ENCODE results near the gene DNAJC4. TPM values are rescaled to one million over a fixed set of nuclear protein-coding genes. Genes with fewer than 3 reads are reported as not detected.

Gene DNAJC4
- total RNA-seq, 2 experiments from 2014 or later, result 22.5 to 26.2 TPM

GRCh38 chr11:64252003-64252872 lies 21.9 kb downstream of the DNAJC4 start:
- Mint-ChIP-seq H3K27ac (no peak overlapping the region), H3K4me1 (ENCODE audit: low read depth) (peaks cover 18% of the 10 kb centered on the region), H3K9me3 (no peaks in the 10 kb centered on the region), H3K4me3 (peak overlapping the region; percentile 83), H3K27me3 (no peaks in the 10 kb centered on the region), H3K36me3 (no peaks in the 10 kb centered on the region)
- POLR2A ChIA-PET, result interaction anchor here (0.7 to 1.5 kb wide), 5 partner anchors 9 to 61 kb away, joined by 3 to 8 read pairs (median 3); no protein-coding TSS in a partner anchor
- peak; percentile 31 for DNase-seq
- intact Hi-C loops (cut with micrococcal nuclease), result no loop called here
- CTCF ChIA-PET, result interaction anchor here (0.6 to 3.8 kb wide), 13 partner anchors 9 to 69 kb away, joined by 3 to 29 read pairs (median 6); partner anchors contain the start of genes CATSPERZ, FERMT3, NUDT22 and PRDX5

GRCh38 chr11:64253043-64253442 lies 22.7 kb downstream of the DNAJC4 start:
- intact Hi-C loops (cut with micrococcal nuclease), result no loop called here

GRCh38 chr11:64253481-64253880 lies 23.1 kb downstream of the DNAJC4 start:
- peaks cover 3% of the 10 kb centered on the region for H3K36me3 Mint-ChIP-seq
- no peaks in the 10 kb centered on the region for H3K27me3 Mint-ChIP-seq
- H3K9me3 Mint-ChIP-seq, result no peaks in the 10 kb centered on the region
- intact Hi-C loops (cut with micrococcal nuclease), result no loop called here
- no peak overlapping the region for H3K27ac Mint-ChIP-seq
- H3K4me1 Mint-ChIP-seq (ENCODE audit: low read depth), result peaks cover 14% of the 10 kb centered on the region
- no peak overlapping the region for H3K4me3 Mint-ChIP-seq
- ChIA-PET POLR2A (no interaction called here), CTCF (interaction anchor here (0.9 to 1.2 kb wide), 3 partner anchors 12 to 51 kb away, joined by 3 to 4 read pairs (median 4); partner anchors contain the start of gene ESRRA)
- no peak for DNase-seq

More at GRCh38 chr11:64253043-64253442, 22.7 kb downstream of the DNAJC4 start:
- CTCF ChIA-PET, result interaction anchor here (0.7 to 3.8 kb wide), 3 partner anchors 16 to 51 kb away, joined by 3 to 29 read pairs (median 3); partner anchors contain the start of gene CATSPERZ
- H3K4me3 Mint-ChIP-seq, result no peak overlapping the region
- DNase-seq, result no peak
- POLR2A ChIA-PET, result interaction anchor here (1.3 to 1.5 kb wide), 2 partner anchors 15 to 19 kb away, joined by 3 to 8 read pairs; no protein-coding TSS in a partner anchor
- H3K27me3 Mint-ChIP-seq, result no peaks in the 10 kb centered on the region
- H3K4me1 Mint-ChIP-seq (ENCODE audit: low read depth), result peaks cover 15% of the 10 kb centered on the region
- no peaks in the 10 kb centered on the region for H3K9me3 Mint-ChIP-seq
- H3K36me3 Mint-ChIP-seq, result peaks cover 3% of the 10 kb centered on the region
- no peak overlapping the region for H3K27ac Mint-ChIP-seq

- intact Hi-C loops (cut with micrococcal nuclease), result no loop called here
- H3K9me3 Mint-ChIP-seq, result no peaks in the 10 kb centered on the region
- no peak overlapping the region for H3K4me3 Mint-ChIP-seq
- no peak for DNase-seq
- peaks cover 5% of the 10 kb centered on the region for H3K36me3 Mint-ChIP-seq
- no peaks in the 10 kb centered on the region for H3K27me3 Mint-ChIP-seq
- POLR2A ChIA-PET, result interaction anchor here (0.8 kb wide), 1 partner anchor 10 kb away, joined by 3 read pairs; no protein-coding TSS in a partner anchor
- H3K4me1 Mint-ChIP-seq (ENCODE audit: low read depth), result peaks cover 15% of the 10 kb centered on the region
- CTCF ChIA-PET, result interaction anchor here (0.9 to 3.5 kb wide), 4 partner anchors 12 to 50 kb away, joined by 3 to 11 read pairs (median 4); partner anchors contain the start of genes CATSPERZ and ESRRA
- H3K27ac Mint-ChIP-seq, result no peak overlapping the region
These were observed 24.0 kb downstream of the DNAJC4 start for GRCh38 chr11:64254326-64254725.

GRCh38 chr11:64255135-64256128 lies 25.1 kb downstream of the DNAJC4 start:
- POLR2A ChIA-PET, result interaction anchor here (0.8 kb wide), 1 partner anchor 9 kb away, joined by 3 read pairs; no protein-coding TSS in a partner anchor

GRCh38 chr11:64256300-64256699 lies 26.0 kb downstream of the DNAJC4 start:
- no peaks in the 10 kb centered on the region for H3K9me3 Mint-ChIP-seq
- peaks cover 16% of the 10 kb centered on the region for H3K4me1 Mint-ChIP-seq (ENCODE audit: low read depth)
- CTCF ChIA-PET, result interaction anchor here (3.5 kb wide), 1 partner anchor 45 kb away, joined by 11 read pairs; the partner anchor contains the start of gene CATSPERZ
- no peak overlapping the region for H3K27ac Mint-ChIP-seq
- peaks cover 9% of the 10 kb centered on the region for H3K36me3 Mint-ChIP-seq
- no peaks in the 10 kb centered on the region for H3K27me3 Mint-ChIP-seq
- H3K4me3 Mint-ChIP-seq, result no peak overlapping the region
- no peak for DNase-seq
- POLR2A ChIA-PET, result no interaction called here
- intact Hi-C loops (cut with micrococcal nuclease), result no loop called here

More at GRCh38 chr11:64255135-64256128, 25.1 kb downstream of the DNAJC4 start:
- intact Hi-C loops (cut with micrococcal nuclease), result no loop called here
- Mint-ChIP-seq H3K4me3 (no peak overlapping the region), H3K9me3 (no peaks in the 10 kb centered on the region), H3K27ac (no peak overlapping the region), H3K27me3 (no peaks in the 10 kb centered on the region), H3K4me1 (ENCODE audit: low read depth) (peaks cover 19% of the 10 kb centered on the region), H3K36me3 (peaks cover 9% of the 10 kb centered on the region)
- no peak for DNase-seq
- CTCF ChIA-PET, result interaction anchor here (3.5 kb wide), 1 partner anchor 45 kb away, joined by 11 read pairs; the partner anchor contains the start of gene CATSPERZ

- no peak overlapping the region for H3K4me3 Mint-ChIP-seq
- H3K36me3 Mint-ChIP-seq, result peaks cover 15% of the 10 kb centered on the region
- intact Hi-C loops (cut with micrococcal nuclease), result no loop called here
- ChIA-PET POLR2A (interaction anchor here (0.6 to 1.7 kb wide), 3 partner anchors 11 to 59 kb away, joined by 3 to 5 read pairs (median 3); partner anchors contain the start of gene TRMT112), CTCF (no interaction called here)
- no peaks in the 10 kb centered on the region for H3K27me3 Mint-ChIP-seq
- no peak overlapping the region for H3K27ac Mint-ChIP-seq
- H3K4me1 Mint-ChIP-seq (ENCODE audit: low read depth), result peaks cover 8% of the 10 kb centered on the region
- no peaks in the 10 kb centered on the region for H3K9me3 Mint-ChIP-seq
- no peak for DNase-seq
These were observed 28.0 kb downstream of the DNAJC4 start for GRCh38 chr11:64258356-64258755.

GRCh38 chr11:64258946-64259532 lies 28.7 kb downstream of the DNAJC4 start:
- intact Hi-C loops (cut with micrococcal nuclease), result no loop called here
- Mint-ChIP-seq H3K9me3 (no peaks in the 10 kb centered on the region), H3K4me1 (ENCODE audit: low read depth) (peaks cover 8% of the 10 kb centered on the region), H3K4me3 (no peak overlapping the region), H3K27me3 (no peaks in the 10 kb centered on the region), H3K36me3 (peaks cover 15% of the 10 kb centered on the region), H3K27ac (no peak overlapping the region)
- ChIA-PET CTCF (interaction anchor here (1.9 kb wide), 1 partner anchor 8 kb away, joined by 6 read pairs; the partner anchor contains the start of gene PLCB3), POLR2A (interaction anchor here (1.2 to 1.7 kb wide), 2 partner anchors 11 to 58 kb away, joined by 3 to 5 read pairs; partner anchors contain the start of gene TRMT112)
- no peak for DNase-seq

GRCh38 chr11:64259533-64260067 lies 29.3 kb downstream of the DNAJC4 start:
- Mint-ChIP-seq H3K9me3 (no peaks in the 10 kb centered on the region), H3K4me1 (ENCODE audit: low read depth) (peaks cover 8% of the 10 kb centered on the region), H3K27me3 (no peaks in the 10 kb centered on the region), H3K4me3 (no peak overlapping the region), H3K27ac (peak overlapping the region; percentile 20), H3K36me3 (peaks cover 15% of the 10 kb centered on the region)
- POLR2A ChIA-PET, result no interaction called here
- intact Hi-C loops (cut with micrococcal nuclease), result no loop called here
- no peak for DNase-seq
- CTCF ChIA-PET, result interaction anchor here (1.9 kb wide), 1 partner anchor 9 kb away, joined by 6 read pairs; the partner anchor contains the start of gene PLCB3

- no peaks in the 10 kb centered on the region for H3K27me3 Mint-ChIP-seq
- CTCF ChIA-PET, result interaction anchor here (0.8 to 1.9 kb wide), 2 partner anchors 10 to 314 kb away, joined by 3 to 6 read pairs; partner anchors contain the start of gene PLCB3
- peak overlapping the region; percentile 20 for H3K27ac Mint-ChIP-seq
- POLR2A ChIA-PET, result no interaction called here
- intact Hi-C loops (cut with micrococcal nuclease), result no loop called here
- no peaks in the 10 kb centered on the region for H3K9me3 Mint-ChIP-seq
- DNase-seq, result no peak
- H3K4me3 Mint-ChIP-seq, result no peak overlapping the region
- H3K36me3 Mint-ChIP-seq, result peaks cover 15% of the 10 kb centered on the region
- H3K4me1 Mint-ChIP-seq (ENCODE audit: low read depth), result peaks cover 8% of the 10 kb centered on the region
These were observed 29.9 kb downstream of the DNAJC4 start for GRCh38 chr11:64260147-64260708.
